NK-92 (cell line): ENCODE results near the gene ZNF516.

Source experiments
- DNase-seq: peaks from one replicate; lab custom pipeline; 2025; ENCODE audit not compliant: unreplicated experiment; lab: John Stamatoyannopoulos, UW

Gene ZNF516

GRCh38 chr18:76491776-76492668 lies 3.0 kb downstream of the ZNF516 start:
- DNase-seq = no peak

GRCh38 chr18:76491473-76491775 lies 3.6 kb downstream of the ZNF516 start:
- no peak for DNase-seq

- DNase-seq = no peak
Observed at GRCh38 chr18:76490670-76491472, 4.2 kb downstream of the ZNF516 start.

- DNase-seq = no peak
Observed at GRCh38 chr18:76490033-76490432, 5.0 kb downstream of the ZNF516 start.

DNA sequence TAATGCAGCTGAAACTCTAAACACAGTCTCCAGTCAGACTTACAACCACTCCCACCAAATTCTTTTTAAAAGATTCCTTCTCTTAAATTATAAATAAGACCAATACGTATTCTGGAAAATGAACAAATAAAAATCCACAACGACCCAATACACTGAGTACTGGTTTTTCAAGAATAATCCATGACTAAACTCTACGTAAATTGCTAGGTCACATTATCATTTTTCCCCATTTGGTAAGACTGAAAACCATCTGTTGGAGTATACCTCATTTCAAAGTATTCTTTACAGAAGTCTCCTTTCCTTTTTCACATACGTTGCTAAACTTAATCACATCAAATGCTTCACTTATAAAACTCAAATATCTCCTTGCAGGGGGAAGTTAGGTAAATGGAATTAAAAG lies 6.0 kb downstream of the ZNF516 start:
- DNase-seq = no peak

GRCh38 chr18:76488190-76488589 lies 6.9 kb downstream of the ZNF516 start:
- no peak for DNase-seq

GRCh38 chr18:76487782-76488181 lies 7.3 kb downstream of the ZNF516 start:
- no peak for DNase-seq

GRCh38 chr18:76487070-76487469 lies 8.0 kb downstream of the ZNF516 start:
- DNase-seq = no peak

DNA sequence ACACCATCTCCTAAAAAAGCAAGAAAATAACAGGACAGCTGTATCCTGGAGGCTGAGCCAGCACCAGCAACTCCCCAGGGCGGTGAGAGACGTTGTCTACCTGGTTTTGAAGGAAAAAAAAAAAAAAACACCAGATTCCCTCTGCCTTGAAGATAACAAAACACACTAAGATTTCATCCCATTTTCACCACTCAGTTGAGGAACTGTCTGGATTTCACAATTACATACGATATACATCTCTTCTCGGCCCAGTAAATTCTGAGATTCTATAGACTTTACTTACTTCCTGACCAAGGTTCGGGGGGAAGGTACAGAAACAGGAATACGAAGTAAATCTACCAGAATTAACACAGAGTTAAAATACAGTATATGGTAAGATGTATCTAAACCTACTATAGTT lies 8.5 kb downstream of the ZNF516 start:
- DNase-seq = no peak

DNA sequence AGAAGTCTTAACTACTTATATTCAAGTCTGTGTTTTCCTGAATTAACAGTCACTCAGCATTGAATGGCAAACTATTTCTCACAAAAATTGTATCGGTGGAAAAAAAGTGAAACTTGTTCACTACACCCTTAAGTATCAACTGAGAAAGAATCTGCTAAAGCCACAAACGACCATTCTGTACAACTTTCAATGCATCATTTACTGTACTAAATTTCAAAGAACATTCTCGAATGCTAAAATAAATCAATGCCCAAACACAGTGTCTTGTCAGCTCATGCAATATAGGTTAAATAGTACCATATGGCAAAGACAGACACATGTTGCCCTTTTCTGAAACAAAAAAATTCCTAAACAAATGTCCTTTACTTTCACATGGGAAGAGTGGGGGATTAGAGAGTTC lies 9.0 kb downstream of the ZNF516 start:
- no peak for DNase-seq

- no peak for DNase-seq
Observed at GRCh38 chr18:76484749-76485387, 10.2 kb downstream of the ZNF516 start.

DNA sequence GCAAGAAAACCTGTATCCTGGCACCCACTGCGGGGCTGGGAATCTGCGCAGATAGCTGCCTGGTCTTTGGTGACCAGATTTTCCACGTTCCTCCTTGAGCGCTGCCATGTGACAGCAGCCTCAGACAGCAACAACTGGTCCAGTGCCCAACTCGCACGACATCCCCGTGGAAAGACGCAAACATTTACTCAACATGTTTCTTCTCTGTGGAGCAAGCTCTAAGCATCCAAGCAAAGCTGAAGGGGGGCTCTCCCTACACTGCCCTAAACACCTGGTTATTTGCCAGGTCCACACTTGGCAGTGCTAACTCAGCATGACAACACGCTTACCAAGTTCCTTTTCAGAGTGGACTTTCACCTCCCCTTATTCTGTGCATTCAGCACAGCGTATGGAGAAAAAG lies 11.3 kb downstream of the ZNF516 start:
- DNase-seq = no peak

GRCh38 chr18:76482971-76483691 lies 11.9 kb downstream of the ZNF516 start:
- no peak for DNase-seq

GRCh38 chr18:76482267-76482666 lies 12.8 kb downstream of the ZNF516 start:
- no peak for DNase-seq

DNA sequence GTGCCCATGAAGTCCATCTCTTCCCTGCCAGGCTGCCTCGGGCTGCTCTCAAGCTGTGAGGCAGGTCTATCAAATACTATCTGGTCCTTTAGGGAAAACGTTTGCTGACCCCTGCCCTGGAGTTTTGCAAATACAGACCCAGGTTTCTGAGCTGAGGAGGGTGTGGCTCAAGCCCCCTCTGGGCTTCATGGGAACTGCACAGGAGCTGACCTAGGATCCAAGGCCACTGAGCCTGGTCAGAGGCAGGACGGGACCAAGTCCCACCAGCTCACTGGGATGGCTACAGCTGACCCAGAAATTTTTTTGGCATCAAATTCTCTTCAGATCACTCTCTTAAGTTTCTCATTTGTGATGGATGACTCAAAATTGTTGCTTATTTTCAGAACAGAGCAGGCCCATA lies 14.1 kb downstream of the ZNF516 start:
- no peak for DNase-seq

GRCh38 chr18:76479351-76480238 lies 15.4 kb downstream of the ZNF516 start:
- no peak for DNase-seq

DNA sequence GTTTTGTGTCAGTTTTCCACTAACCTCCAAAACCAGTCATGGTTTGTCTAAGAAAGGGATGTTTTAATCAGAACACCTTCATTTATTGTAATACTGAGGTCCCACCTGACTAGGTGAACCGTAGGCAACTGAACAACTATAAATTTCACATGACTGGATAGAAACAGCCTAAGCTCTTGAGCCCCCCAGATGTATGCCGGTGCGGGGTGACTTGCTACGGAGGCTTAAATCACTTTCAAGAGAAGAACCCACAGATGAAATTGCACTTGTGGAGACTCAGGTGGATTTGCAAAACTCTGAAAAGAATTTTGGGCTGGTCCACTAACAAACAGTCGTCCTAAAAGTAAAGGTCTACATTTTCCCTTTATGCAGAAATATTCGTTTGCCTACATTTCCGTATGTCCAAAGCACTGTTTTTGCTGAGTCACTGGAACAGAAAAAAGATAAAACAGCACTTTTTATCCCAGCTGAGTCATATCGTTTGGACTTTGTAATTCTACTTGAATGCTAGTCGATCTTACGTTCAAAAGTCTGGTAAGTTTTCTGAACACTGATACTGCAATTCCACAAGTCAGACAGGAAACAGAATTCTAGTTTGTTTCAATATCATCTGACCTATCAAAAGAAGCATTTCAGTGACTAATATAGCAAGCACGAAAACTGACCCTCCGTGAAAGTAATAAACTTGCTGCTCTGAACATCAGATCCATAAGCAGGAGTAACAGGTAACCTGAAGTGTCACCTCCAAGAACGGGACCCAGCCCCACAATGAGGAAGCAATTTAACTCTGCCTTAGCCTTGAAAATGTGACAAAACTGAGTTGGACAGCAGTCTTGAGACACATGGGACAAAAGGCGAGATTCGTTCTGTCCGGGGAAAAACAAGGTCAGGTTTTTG lies 18.1 kb downstream of the ZNF516 start:
- DNase-seq = no peak

GRCh38 chr18:76475450-76476194 lies 19.4 kb downstream of the ZNF516 start:
- no peak for DNase-seq

DNA sequence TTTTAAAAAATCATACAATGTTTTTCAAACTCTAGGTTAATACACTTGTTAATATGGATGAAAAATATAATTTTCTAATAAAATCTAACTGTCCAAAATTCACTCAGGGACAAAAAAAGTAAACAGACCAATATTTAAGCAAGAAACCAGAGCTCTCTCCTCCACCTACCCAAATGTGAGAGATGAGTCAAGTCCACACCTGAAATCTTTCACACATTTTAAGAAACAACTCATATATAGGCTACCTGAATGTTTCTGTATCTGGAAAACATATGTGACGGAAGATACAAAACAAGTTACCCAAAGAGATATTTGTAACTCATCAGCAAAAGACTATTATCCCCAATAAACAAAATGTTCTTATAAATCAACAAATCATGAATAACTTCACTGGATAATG lies 20.2 kb downstream of the ZNF516 start:
- DNase-seq = no peak
